GM12874 (cell line): Measurements from ENCODE around the gene TGFBR2.

Experiments
- CTCF ChIP-seq: IDR thresholded peaks from 2 replicates; pipeline ENCODE4 v1.5.1; 2011; ENCODE audit warnings: low read depth, mild to moderate bottlenecking, control low read depth, low read length, moderate library complexity; ENCODE audit not compliant: insufficient read depth

Gene TGFBR2

GRCh38 chr3:30658328-30659052 is 52.1 kb downstream of the TGFBR2 start:
- no peak for TF ChIP-seq CTCF

GRCh38 chr3:30659270-30660130 is 53.1 kb downstream of the TGFBR2 start:
- no peak for TF ChIP-seq CTCF

- TF ChIP-seq CTCF: no peak
Observed at GRCh38 chr3:30660136-30660535, 53.7 kb downstream of the TGFBR2 start.

- TF ChIP-seq CTCF: no peak
Observed at GRCh38 chr3:30660656-30661055, 54.3 kb downstream of the TGFBR2 start.

- TF ChIP-seq CTCF: no peak
Observed at GRCh38 chr3:30661098-30661873, 54.9 kb downstream of the TGFBR2 start.

- no peak for TF ChIP-seq CTCF
Observed at GRCh38 chr3:30662836-30663235, 56.4 kb downstream of the TGFBR2 start.
